B cell (primary cell): Measurements from ENCODE around the gene DCTN4. TPM values are rescaled to one million over a fixed set of nuclear protein-coding genes. Genes with fewer than 3 reads are reported as not detected.

Experiments
- ATAC-seq: fragments of 200-7000 bp; cut with Tn5 transposase; one replicate; pipeline ENCODE4 v1.10.0; 2021; ENCODE audit warnings: low read depth, mild to moderate bottlenecking, moderate number of reproducible peaks, moderate library complexity
- CTCF ChIA-PET: fragments of 350-600 bp; sonication (Branson Sonifier 250); formaldehyde crosslinking; loops from one replicate; lab custom pipeline; 2021; ENCODE audit warnings: antibody characterized with exemption, inconsistent platforms; lab: Charles Lee
- POLR2A ChIA-PET: fragments of 350-600 bp; sonication (Branson Sonifier 250); formaldehyde crosslinking; loops from one replicate; lab custom pipeline; 2021; ENCODE audit warnings: antibody characterized with exemption; lab: Charles Lee
- DNase-seq: peaks from one replicate; pipeline ENCODE4 v3.0.0; 2013
- H2AFZ ChIP-seq: 2 replicates; pipeline ENCODE4 v1.6.1; 2012; ENCODE audit warnings: mild to moderate bottlenecking, low read depth, low read length; ENCODE audit not compliant: insufficient read depth, poor library complexity, severe bottlenecking
- H3K27ac ChIP-seq, 2 donors: 1 replicate in 1 of 2; 2 replicates in 1 of 2; pipeline ENCODE4 v1.5.1; 2012 to 2013; ENCODE audit warnings: low read length in 2 of 2, mild to moderate bottlenecking in 2 of 2, moderate library complexity in 1 of 2
- H3K27me3 ChIP-seq, 4 experiments: fragments of 200-600 bp in 1 of 4; sonication (generic) in 1 of 4; replicated peaks in 1 of 4; 1 replicate in 2 of 4; 2 replicates in 2 of 4; pipeline versions ENCODE4 v1.6.1 to v1.7.0; 2013 to 2016; ENCODE audit warnings: low read length in 3 of 4, mild to moderate bottlenecking in 2 of 4, mixed read lengths in 1 of 4, moderate library complexity in 1 of 4; ENCODE audit not compliant: insufficient read depth in 4 of 4, control insufficient read depth in 3 of 4; ENCODE audit errors: control extremely low read depth in 1 of 4
- H3K36me3 ChIP-seq, 2 experiments: replicated peaks in 1 of 2; 1 replicate in 1 of 2; 2 replicates in 1 of 2; pipeline versions ENCODE4 v1.6.1 to v1.7.1; 2013; ENCODE audit warnings: low read length in 1 of 2; ENCODE audit not compliant: insufficient read depth in 2 of 2, control insufficient read depth in 1 of 2; ENCODE audit errors: control extremely low read depth in 1 of 2, extremely low read depth in 1 of 2
- H3K4me1 ChIP-seq, 2 donors: fragments of 200-600 bp in 1 of 2; sonication (generic) in 1 of 2; 1 replicate in 1 of 2; 2 replicates in 1 of 2; pipeline versions ENCODE4 v1.5.1 to v1.6.1; 2013 to 2017; ENCODE audit warnings: low read length in 2 of 2; ENCODE audit not compliant: control insufficient read depth in 2 of 2, insufficient read depth in 2 of 2
- H3K4me2 ChIP-seq: replicated peaks from 2 replicates; pipeline ENCODE3; 2012; ENCODE audit warnings: mild to moderate bottlenecking, low read depth, low read length; ENCODE audit not compliant: poor library complexity, severe bottlenecking
- H3K4me3 ChIP-seq, 5 experiments: fragments of 200-600 bp in 1 of 5; sonication (generic) in 1 of 5; 1 replicate in 3 of 5; 2 replicates in 2 of 5; pipeline versions ENCODE4 v1.5.1 to v1.7.0; 2011 to 2016; ENCODE audit warnings: low read length in 4 of 5, mild to moderate bottlenecking in 4 of 5, low read depth in 2 of 5, control low read depth in 1 of 5, moderate library complexity in 1 of 5; ENCODE audit not compliant: insufficient read depth in 1 of 5; ENCODE audit errors: control extremely low read depth in 1 of 5, extremely low read depth in 1 of 5
- H3K79me2 ChIP-seq: fragments of 200-600 bp; sonication (generic); one replicate; pipeline ENCODE4 v1.6.0; 2016; ENCODE audit warnings: low read length; ENCODE audit not compliant: control insufficient read depth, insufficient read depth
- H3K9ac ChIP-seq: fragments of 200-600 bp; sonication (generic); 2 replicates; pipeline ENCODE4 v1.6.1; 2017; ENCODE audit warnings: mild to moderate bottlenecking, low read length, moderate library complexity
- H3K9me3 ChIP-seq, 3 donors: one replicate each; pipeline versions ENCODE4 v1.6.1 to v1.7.1; 2013; ENCODE audit warnings: low read length in 2 of 3; ENCODE audit not compliant: control insufficient read depth in 2 of 3, insufficient read depth in 1 of 3; ENCODE audit errors: control extremely low read depth in 1 of 3
- H4K20me1 ChIP-seq: 2 replicates; pipeline ENCODE4 v1.6.0; 2012; ENCODE audit warnings: mild to moderate bottlenecking, low read length; ENCODE audit not compliant: insufficient read depth, control insufficient read depth, poor library complexity, severe bottlenecking
- H3K27ac Mint-ChIP-seq: one replicate; pipeline ENCODE4 v1.8.0; 2021; ENCODE audit warnings: mixed read lengths
- H3K27me3 Mint-ChIP-seq: one replicate; pipeline ENCODE4 v1.8.0; 2021; ENCODE audit warnings: mixed read lengths
- H3K4me1 Mint-ChIP-seq: one replicate; pipeline ENCODE4 v1.8.0; 2021; ENCODE audit warnings: mixed read lengths
- H3K4me3 Mint-ChIP-seq: one replicate; pipeline ENCODE4 v1.8.0; 2021; ENCODE audit warnings: mixed read lengths
- H3K9me3 Mint-ChIP-seq: one replicate; pipeline ENCODE4 v1.8.0; 2022; ENCODE audit warnings: mixed read lengths; ENCODE audit not compliant: insufficient read depth
- CTCF ChIP-seq: fragments of 200-600 bp; IDR thresholded peaks from one replicate; pipeline ENCODE4 v1.8.0; 2022; ENCODE audit warnings: antibody characterized with exemption, mild to moderate bottlenecking
- EZH2 ChIP-seq: IDR thresholded peaks from 2 replicates; pipeline ENCODE4 v1.6.1; 2012; ENCODE audit warnings: borderline replicate concordance, low read depth, mild to moderate bottlenecking, moderate library complexity, low read length; ENCODE audit not compliant: insufficient read depth, poor library complexity, severe bottlenecking
- WGBS: methylation state at CpG from one replicate; pipeline ENCODE4 v1.1.5; 2013; ENCODE audit warnings: missing lambda C conversion rate; ENCODE audit not compliant: insufficient coverage; 5-methylcytosine and 5-hydroxymethylcytosine counted together
- intact Hi-C: fragments of 100-400 bp; cut with micrococcal nuclease; formaldehyde crosslinking; loops from one replicate; pipeline ENCODE4 v1.10.0; 2022
- polyA plus RNA-seq: library from polyadenylated mRNA; depleted of rRNA; stranded (reverse); fragments of >200 nt; gene quantifications from 2 replicates; pipeline ENCODE4 v1.2.3, GENCODE V29; 2012
- total RNA-seq, 2 donors: library from RNA; stranded (reverse); fragments of 120-200 nt in 1 of 2; gene quantifications; 1 replicate in 1 of 2; 2 replicates in 1 of 2; pipeline versions ENCODE4 v1.2.3 to v1.2.4, GENCODE V29; 2013 to 2022

The DCTN4 gene
- total and polyA plus RNA-seq, 2 donors (not counting 1 experiment from before 2014, with no cell fraction given) = 11.2 to 54.4 TPM

GRCh38 chr5:150663936-150664335 is 94.9 kb downstream of the DCTN4 start:
- Histone ChIP-seq H2AFZ (no peak overlapping the region), H3K36me3 (no peaks in the 10 kb centered on the region), H3K27me3 (peaks cover 0 to 24% (median 4%) of the 10 kb centered on the region in 4 experiments), H3K27ac (no peak overlapping the region), H3K9ac (no peak overlapping the region), H3K4me2 (no peak overlapping the region), H3K4me1 (no peaks in the 10 kb centered on the region), H4K20me1 (no peaks in the 10 kb centered on the region), H3K4me3 (no peak overlapping the region), H3K9me3 (peaks cover 0 to 2% (median 0%) of the 10 kb centered on the region in 3 donors), H3K79me2 (no peaks in the 10 kb centered on the region)
- H3K4me3 Mint-ChIP-seq = no peak overlapping the region
- no peak for ATAC-seq
- H3K27me3 Mint-ChIP-seq = peaks cover 16% of the 10 kb centered on the region
- ChIA-PET CTCF (no interaction called here), POLR2A (no interaction called here)
- WGBS = 70% methylated on average over 1 of the region's 3 CpGs
- H3K9me3 Mint-ChIP-seq = no peaks in the 10 kb centered on the region
- intact Hi-C loops = no loop called here
- H3K27ac Mint-ChIP-seq = no peak overlapping the region
- H3K4me1 Mint-ChIP-seq = no peaks in the 10 kb centered on the region
- TF ChIP-seq EZH2 = no peak
- no peak for DNase-seq

- ChIA-PET POLR2A (no interaction called here), CTCF (interaction anchor here (1.0 kb wide), 1 partner anchor 38 kb away, joined by 3 read pairs; the partner anchor contains the start of gene RBM22)
- no peaks in the 10 kb centered on the region for H3K4me1 ChIP-seq
- Mint-ChIP-seq H3K27ac (no peak overlapping the region), H3K4me3 (no peak overlapping the region), H3K27me3 (peaks cover 19% of the 10 kb centered on the region), H3K9me3 (no peaks in the 10 kb centered on the region), H3K4me1 (no peaks in the 10 kb centered on the region)
- no peaks in the 10 kb centered on the region for H3K36me3 ChIP-seq
- H2AFZ ChIP-seq = no peak overlapping the region
- H3K27me3 ChIP-seq = peaks cover 0 to 18% (median 0%) of the 10 kb centered on the region in 4 experiments
- H3K9ac ChIP-seq = no peak overlapping the region
- H3K9me3 ChIP-seq = no peaks in the 10 kb centered on the region
- TF ChIP-seq EZH2 = no peak
- no peak for TF ChIP-seq CTCF
- H3K4me3 ChIP-seq = no peak overlapping the region
- no peak overlapping the region for H3K27ac ChIP-seq
- no peak overlapping the region for H3K4me2 ChIP-seq
- no peak for DNase-seq
- intact Hi-C loops = no loop called here
- ATAC-seq = no peak
- H3K79me2 ChIP-seq = no peaks in the 10 kb centered on the region
- 90% methylated on average over 2 of the region's 4 CpGs for WGBS
- H4K20me1 ChIP-seq = no peaks in the 10 kb centered on the region
Measured at GRCh38 chr5:150662731-150663516, 95.9 kb downstream of the DCTN4 start.
